HUES6 (cell line): ENCODE data around the gene GPR26.
"Not testable (repeated sequence)": the region's sequence is repeated elsewhere in the genome, so short reads cannot be mapped to it uniquely, and the experiment has no call there.

Source experiments
- H3K27ac ChIP-seq: 2 replicates; pipeline ENCODE4 v1.7.0; 2013; ENCODE audit warnings: low read depth, mild to moderate bottlenecking, low read length, inconsistent platforms
- H3K27me3 ChIP-seq: 2 replicates; pipeline ENCODE4 v1.6.1; 2013; ENCODE audit warnings: low read length; ENCODE audit not compliant: control insufficient read depth, insufficient read depth
- H3K36me3 ChIP-seq: 2 replicates; pipeline ENCODE4 v1.6.1; 2013; ENCODE audit warnings: low read length; ENCODE audit not compliant: control insufficient read depth, insufficient read depth
- H3K4me1 ChIP-seq: 2 replicates; pipeline ENCODE4 v1.6.1; 2013; ENCODE audit warnings: low read length; ENCODE audit not compliant: control insufficient read depth, insufficient read depth
- H3K4me3 ChIP-seq: 2 replicates; pipeline ENCODE4 v1.5.1; 2013; ENCODE audit warnings: low read depth, low read length
- H3K9ac ChIP-seq: one replicate; pipeline ENCODE4 v1.6.1; 2013; ENCODE audit warnings: mild to moderate bottlenecking, low read length
- H3K9me3 ChIP-seq: 2 replicates; pipeline ENCODE4 v1.6.1; 2013; ENCODE audit warnings: low read depth, low read length; ENCODE audit not compliant: control insufficient read depth, insufficient read depth

GPR26 gene

GRCh38 chr10:123729523-123729922 is 63.4 kb downstream of the GPR26 start:
- Histone ChIP-seq H3K9ac (no peak overlapping the region), H3K9me3 (0 out of 2 replicates have a peak, but pooled peaks cover 4% of the 10 kb centered on the region), H3K4me3 (no peak overlapping the region), H3K4me1 (peaks cover 11% of the 10 kb centered on the region), H3K27ac (no peak overlapping the region), H3K36me3 (no peaks in the 10 kb centered on the region), H3K27me3 (no peaks in the 10 kb centered on the region)

GRCh38 chr10:123736917-123737316 is 70.8 kb downstream of the GPR26 start:
- not testable (repeated sequence) for H3K4me1 ChIP-seq

GRCh38 chr10:123741146-123741545 is 75.0 kb downstream of the GPR26 start:
- H3K27ac ChIP-seq = no peak overlapping the region

More at GRCh38 chr10:123736917-123737316, 70.8 kb downstream of the GPR26 start:
- not testable (repeated sequence) for H3K27ac ChIP-seq, H3K36me3 ChIP-seq, H3K9me3 ChIP-seq, H3K4me3 ChIP-seq, H3K27me3 ChIP-seq, H3K9ac ChIP-seq

GRCh38 chr10:123741711-123742110 is 75.6 kb downstream of the GPR26 start:
- H3K36me3 ChIP-seq = no peaks in the 10 kb centered on the region
- H3K27ac ChIP-seq = no peak overlapping the region
- no peaks in the 10 kb centered on the region for H3K27me3 ChIP-seq
- H3K9ac ChIP-seq = no peak overlapping the region
- H3K4me1 ChIP-seq = peaks cover 18% of the 10 kb centered on the region
- H3K4me3 ChIP-seq = no peak overlapping the region
- 0 out of 2 replicates have a peak, but pooled peaks cover 2% of the 10 kb centered on the region for H3K9me3 ChIP-seq

More at GRCh38 chr10:123741146-123741545, 75.0 kb downstream of the GPR26 start:
- no peaks in the 10 kb centered on the region for H3K27me3 ChIP-seq
- no peak overlapping the region for H3K4me3 ChIP-seq
- H3K9ac ChIP-seq = no peak overlapping the region
- no peaks in the 10 kb centered on the region for H3K36me3 ChIP-seq
- peaks cover 13% of the 10 kb centered on the region; the same call in 1 of the 2 replicates for H3K4me1 ChIP-seq
- H3K9me3 ChIP-seq = 0 out of 2 replicates have a peak, but pooled peaks cover 2% of the 10 kb centered on the region

- H3K4me3 ChIP-seq = no peak overlapping the region
- H3K9ac ChIP-seq = no peak overlapping the region
- peaks cover 28% of the 10 kb centered on the region for H3K4me1 ChIP-seq
- H3K27me3 ChIP-seq = peaks cover 1% of the 10 kb centered on the region; the same call in 1 of the 2 replicates
- no peaks in the 10 kb centered on the region for H3K36me3 ChIP-seq
- H3K9me3 ChIP-seq = no peaks in the 10 kb centered on the region
- H3K27ac ChIP-seq = no peak overlapping the region
These were observed 76.7 kb downstream of the GPR26 start for GRCh38 chr10:123742751-123743440.

GRCh38 chr10:123743441-123744223 is 77.5 kb downstream of the GPR26 start:
- no peaks in the 10 kb centered on the region for H3K9me3 ChIP-seq
- H3K27ac ChIP-seq = no peak overlapping the region
- H3K4me3 ChIP-seq = no peak overlapping the region
- H3K9ac ChIP-seq = no peak overlapping the region
- no peaks in the 10 kb centered on the region for H3K36me3 ChIP-seq
- H3K4me1 ChIP-seq = peaks cover 30% of the 10 kb centered on the region
- peaks cover 5% of the 10 kb centered on the region; the same call in 1 of the 2 replicates for H3K27me3 ChIP-seq

GRCh38 chr10:123744224-123744536 is 78.0 kb downstream of the GPR26 start:
- H3K27me3 ChIP-seq = peaks cover 5% of the 10 kb centered on the region; the same call in 1 of the 2 replicates

More at GRCh38 chr10:123744224-123744536, 78.0 kb downstream of the GPR26 start:
- Histone ChIP-seq H3K9me3 (no peaks in the 10 kb centered on the region), H3K36me3 (no peaks in the 10 kb centered on the region), H3K4me3 (no peak overlapping the region), H3K4me1 (peaks cover 30% of the 10 kb centered on the region), H3K27ac (no peak overlapping the region), H3K9ac (no peak overlapping the region)
